Suprapubic skin (tissue), 4 donors: ENCODE results near the gene CSMD2. TPM values are rescaled to one million over a fixed set of nuclear protein-coding genes. Genes with fewer than 3 reads are reported as not detected.

Source experiments
- DNase-seq, 2 donors: peaks; one replicate each; pipeline ENCODE4 v3.0.0-alpha.2; 2019; ENCODE audit warnings: low spot score in 2 of 2
- H3K27ac ChIP-seq: fragments of 200-600 bp; sonication (generic); one replicate; pipeline ENCODE4 v1.5.1; 2019
- H3K27me3 ChIP-seq: fragments of 200-600 bp; sonication (generic); one replicate; pipeline ENCODE4 v1.5.1; 2019
- H3K36me3 ChIP-seq: fragments of 200-600 bp; sonication (generic); one replicate; pipeline ENCODE4 v1.5.1; 2019
- H3K4me1 ChIP-seq: fragments of 200-600 bp; sonication (generic); one replicate; pipeline ENCODE4 v1.5.1; 2019
- H3K4me3 ChIP-seq: fragments of 200-600 bp; sonication (generic); one replicate; pipeline ENCODE4 v1.5.1; 2019; ENCODE audit warnings: mild to moderate bottlenecking
- H3K9me3 ChIP-seq: fragments of 200-600 bp; sonication (generic); one replicate; pipeline ENCODE4 v1.5.1; 2019
- EP300 ChIP-seq: sonication (generic); formaldehyde crosslinking; IDR thresholded peaks from one replicate; pipeline ENCODE4 v1.6.1; 2017; ENCODE audit warnings: antibody characterized with exemption
- POLR2A ChIP-seq, 2 donors: fragments of 450-650 bp; IDR thresholded peaks; one replicate each; pipeline ENCODE4 v1.6.1; 2017; ENCODE audit warnings: antibody characterized with exemption in 2 of 2, mild to moderate bottlenecking in 2 of 2, moderate library complexity in 2 of 2
- POLR2AphosphoS5 ChIP-seq, 3 donors: sonication (generic); formaldehyde crosslinking; IDR thresholded peaks; one replicate each; pipeline ENCODE4 v1.6.1; 2017; ENCODE audit warnings: antibody characterized with exemption in 3 of 3
- WGBS: methylation state at CpG from one replicate; pipeline ENCODE4 v1.1.5; 2018; 5-methylcytosine and 5-hydroxymethylcytosine counted together
- total RNA-seq, 4 donors: library from RNA; depleted of rRNA; stranded (reverse); fragments of >200 nt; gene quantifications; one replicate each; pipeline ENCODE4 v1.1.0, GENCODE V29; 2016
- TF ChIP-seq, protein P1 (sequence below), 2 donors: fragments of 200-600 bp in 1 of 2; fragments of 450-650 bp in 1 of 2; sonication (generic) in 1 of 2; IDR thresholded peaks; one replicate each; pipeline ENCODE4 v1.5.1; 2016 to 2019; ENCODE audit warnings: antibody characterized with exemption in 2 of 2, mild to moderate bottlenecking in 1 of 2, moderate library complexity in 1 of 2

Gene CSMD2
- total RNA-seq, 4 donors from 2014 or later = 0.08 to 0.55 (median 0.13) TPM

GRCh38 chr1:33898881-33899280 lies 266.1 kb downstream of the CSMD2 start:
- Histone ChIP-seq H3K27ac (no peak overlapping the region), H3K4me3 (no peak overlapping the region), H3K27me3 (no peaks in the 10 kb centered on the region), H3K4me1 (no peaks in the 10 kb centered on the region), H3K36me3 (no peaks in the 10 kb centered on the region), H3K9me3 (no peaks in the 10 kb centered on the region)
- WGBS = 80% methylated on average over 8 of the region's 9 CpGs
- TF ChIP-seq, protein P1, sequence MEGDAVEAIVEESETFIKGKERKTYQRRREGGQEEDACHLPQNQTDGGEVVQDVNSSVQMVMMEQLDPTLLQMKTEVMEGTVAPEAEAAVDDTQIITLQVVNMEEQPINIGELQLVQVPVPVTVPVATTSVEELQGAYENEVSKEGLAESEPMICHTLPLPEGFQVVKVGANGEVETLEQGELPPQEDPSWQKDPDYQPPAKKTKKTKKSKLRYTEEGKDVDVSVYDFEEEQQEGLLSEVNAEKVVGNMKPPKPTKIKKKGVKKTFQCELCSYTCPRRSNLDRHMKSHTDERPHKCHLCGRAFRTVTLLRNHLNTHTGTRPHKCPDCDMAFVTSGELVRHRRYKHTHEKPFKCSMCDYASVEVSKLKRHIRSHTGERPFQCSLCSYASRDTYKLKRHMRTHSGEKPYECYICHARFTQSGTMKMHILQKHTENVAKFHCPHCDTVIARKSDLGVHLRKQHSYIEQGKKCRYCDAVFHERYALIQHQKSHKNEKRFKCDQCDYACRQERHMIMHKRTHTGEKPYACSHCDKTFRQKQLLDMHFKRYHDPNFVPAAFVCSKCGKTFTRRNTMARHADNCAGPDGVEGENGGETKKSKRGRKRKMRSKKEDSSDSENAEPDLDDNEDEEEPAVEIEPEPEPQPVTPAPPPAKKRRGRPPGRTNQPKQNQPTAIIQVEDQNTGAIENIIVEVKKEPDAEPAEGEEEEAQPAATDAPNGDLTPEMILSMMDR (IDR thresholded peaks at IDR 0.05) = no peak
- TF ChIP-seq POLR2AphosphoS5 (IDR thresholded peaks at IDR 0.05) (no peak), EP300 (no peak), POLR2A (IDR thresholded peaks at IDR 0.05) (no peak)
- DNase-seq = no peak

GRCh38 chr1:33898406-33898805 lies 266.6 kb downstream of the CSMD2 start:
- TF ChIP-seq POLR2AphosphoS5 (IDR thresholded peaks at IDR 0.05) (no peak), POLR2A (IDR thresholded peaks at IDR 0.05) (no peak), EP300 (no peak)
- TF ChIP-seq, protein P1 (IDR thresholded peaks at IDR 0.05) = no peak
- WGBS = 79% methylated on average over 3 of the region's 3 CpGs

GRCh38 chr1:33897092-33897725 lies 267.8 kb downstream of the CSMD2 start:
- TF ChIP-seq POLR2AphosphoS5 (IDR thresholded peaks at IDR 0.05) (no peak), POLR2A (IDR thresholded peaks at IDR 0.05) (no peak), EP300 (no peak)
- TF ChIP-seq, protein P1 (IDR thresholded peaks at IDR 0.05) = no peak
- DNase-seq = no peak
- Histone ChIP-seq H3K9me3 (no peaks in the 10 kb centered on the region), H3K4me3 (no peak overlapping the region), H3K36me3 (no peaks in the 10 kb centered on the region), H3K4me1 (no peaks in the 10 kb centered on the region), H3K27me3 (no peaks in the 10 kb centered on the region), H3K27ac (no peak overlapping the region)
- WGBS = 68% methylated on average over 5 of the region's 5 CpGs

More at GRCh38 chr1:33898406-33898805, 266.6 kb downstream of the CSMD2 start:
- H3K4me1 ChIP-seq = no peaks in the 10 kb centered on the region
- DNase-seq = no peak
- no peak overlapping the region for H3K4me3 ChIP-seq
- H3K27ac ChIP-seq = no peak overlapping the region
- no peaks in the 10 kb centered on the region for H3K27me3 ChIP-seq
- no peaks in the 10 kb centered on the region for H3K36me3 ChIP-seq
- H3K9me3 ChIP-seq = no peaks in the 10 kb centered on the region

GRCh38 chr1:33895976-33896375 lies 269.1 kb downstream of the CSMD2 start:
- H3K27ac ChIP-seq = no peak overlapping the region
- H3K4me1 ChIP-seq = no peaks in the 10 kb centered on the region
- TF ChIP-seq POLR2A (IDR thresholded peaks at IDR 0.05) (no peak), POLR2AphosphoS5 (IDR thresholded peaks at IDR 0.05) (no peak), EP300 (no peak)
- TF ChIP-seq, protein P1 (IDR thresholded peaks at IDR 0.05) = no peak
- no peak for DNase-seq
- no peaks in the 10 kb centered on the region for H3K36me3 ChIP-seq
- H3K4me3 ChIP-seq = no peak overlapping the region
- WGBS = 85% methylated on average over 2 of the region's 2 CpGs
- H3K9me3 ChIP-seq = no peaks in the 10 kb centered on the region
- no peaks in the 10 kb centered on the region for H3K27me3 ChIP-seq

GRCh38 chr1:33895396-33895795 lies 269.6 kb downstream of the CSMD2 start:
- Histone ChIP-seq H3K4me3 (no peak overlapping the region), H3K9me3 (no peaks in the 10 kb centered on the region), H3K4me1 (no peaks in the 10 kb centered on the region), H3K27ac (no peak overlapping the region), H3K27me3 (no peaks in the 10 kb centered on the region), H3K36me3 (no peaks in the 10 kb centered on the region)
- DNase-seq = no peak
- no peak for TF ChIP-seq POLR2AphosphoS5 (IDR thresholded peaks at IDR 0.05)
- TF ChIP-seq POLR2A (IDR thresholded peaks at IDR 0.05) = no peak
- TF ChIP-seq EP300 = no peak
- TF ChIP-seq, protein P1 (IDR thresholded peaks at IDR 0.05) = no peak
- WGBS = 89% methylated on average over 7 of the region's 8 CpGs
